Activated CD4-positive, CD25-positive, alpha-beta regulatory T cell (primary cell): ENCODE data around the gene RSAD2.
"Not testable (repeated sequence)": the region's sequence is repeated elsewhere in the genome, so short reads cannot be mapped to it uniquely, and the experiment has no call there.

Experiments
- DNase-seq, 4 experiments: peaks; one replicate each; lab custom pipeline; 2025; lab: John Stamatoyannopoulos, UW

RSAD2 gene

DNA sequence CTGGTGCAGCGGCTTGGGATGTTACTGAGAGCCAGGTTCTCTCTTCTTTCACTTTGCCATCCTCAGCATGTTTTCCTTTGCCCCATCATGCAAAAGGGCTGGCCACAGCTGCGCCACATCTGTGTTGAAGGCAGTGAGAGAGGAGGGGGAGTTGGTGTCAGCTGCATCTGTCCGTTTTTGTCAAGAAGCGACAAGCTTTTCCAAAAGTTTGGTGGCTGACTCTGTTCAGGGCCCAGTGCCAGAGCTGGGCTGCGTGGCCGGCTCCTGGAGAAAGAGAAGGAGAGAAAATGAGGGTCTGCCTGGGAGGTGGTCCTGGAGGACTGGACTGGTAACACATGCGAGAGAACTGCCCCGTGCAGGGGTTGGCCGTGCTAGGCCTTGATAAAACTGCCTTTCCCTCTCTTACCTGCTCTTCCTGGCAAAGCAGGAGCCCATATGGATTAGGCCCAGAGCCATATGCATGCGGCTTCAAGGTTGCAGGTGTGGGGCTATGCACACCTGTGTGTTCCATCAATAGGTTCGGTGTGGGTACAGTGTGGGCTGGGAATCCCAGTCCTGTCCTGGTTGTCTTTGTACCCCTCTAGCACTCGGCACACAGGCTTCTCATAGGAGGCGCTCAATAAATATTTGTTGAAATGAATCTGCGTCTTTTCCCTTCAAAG, 48.6 kb downstream of the RSAD2 start:
- DNase-seq, result no peak

DNA sequence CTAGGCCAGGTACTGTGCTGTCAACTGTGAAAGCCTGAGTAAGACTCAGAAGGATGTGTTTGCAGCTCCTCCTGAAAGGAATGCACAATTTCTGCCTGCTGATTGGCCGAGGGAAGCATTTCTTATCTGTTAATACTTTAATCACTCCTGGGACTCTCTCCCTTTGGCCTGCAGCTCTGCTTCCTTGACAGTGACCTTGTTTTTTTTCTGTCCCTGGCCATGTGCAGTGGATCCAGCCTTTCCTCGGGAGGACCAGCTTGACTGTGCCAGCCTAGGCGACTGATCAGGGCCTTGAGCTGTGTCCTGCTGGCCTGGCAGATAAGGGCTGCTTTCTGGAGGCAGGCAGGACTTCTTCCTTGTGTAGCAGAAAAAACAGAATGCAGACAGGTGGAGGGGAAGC, 49.6 kb downstream of the RSAD2 start:
- DNase-seq, result no peak

- DNase-seq, result no peak
Observed at GRCh38 chr2:6927753-6928152, 50.2 kb downstream of the RSAD2 start.

DNA sequence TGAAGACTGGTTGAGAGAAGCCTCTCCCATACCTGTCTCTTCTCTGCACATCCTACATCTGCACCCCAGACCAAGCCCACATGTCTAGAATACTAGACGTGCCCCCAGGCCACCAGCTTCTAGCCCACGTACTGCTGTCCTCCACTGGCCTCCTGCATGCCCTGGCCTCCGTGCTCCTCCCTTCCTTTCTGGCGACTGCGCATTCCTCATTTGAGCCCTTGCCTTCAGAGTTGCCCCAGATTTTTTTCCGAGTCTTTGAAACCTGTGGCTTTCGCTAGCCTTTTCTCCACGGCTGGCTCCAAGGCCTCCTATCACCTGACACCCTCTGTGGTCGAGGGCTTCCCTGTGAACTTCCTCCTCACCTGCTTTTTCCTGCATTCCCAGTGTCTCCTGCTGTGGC, 50.9 kb downstream of the RSAD2 start:
- no peak for DNase-seq

DNA sequence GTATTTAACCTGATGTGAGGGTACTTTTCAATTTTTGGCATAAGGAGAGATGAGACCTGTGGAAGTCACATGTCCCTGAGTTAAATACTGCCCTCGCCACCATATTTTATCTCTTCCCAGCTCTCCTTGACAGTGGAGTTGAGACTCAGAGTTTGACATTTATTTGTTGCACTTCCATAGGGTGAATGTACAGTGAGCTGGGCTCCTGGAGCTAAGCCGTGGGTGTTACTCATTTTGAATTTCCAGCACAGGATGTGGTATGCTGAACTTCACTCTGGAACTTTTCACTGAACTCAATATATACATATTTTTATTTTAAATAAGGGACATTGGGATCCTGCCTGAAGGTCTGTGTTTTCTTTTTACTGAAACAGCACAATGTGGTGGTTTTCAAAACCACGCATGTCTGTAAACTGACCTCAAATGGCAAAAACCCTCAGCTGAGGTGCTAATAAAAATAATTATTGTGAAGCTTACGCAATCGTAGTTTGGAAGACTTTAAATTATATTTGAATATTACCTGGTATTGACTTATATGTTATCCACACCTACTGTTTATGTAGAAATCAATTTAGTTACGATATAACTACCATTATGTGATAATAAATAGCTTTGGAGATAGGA, 51.7 kb downstream of the RSAD2 start:
- no peak for DNase-seq

DNA sequence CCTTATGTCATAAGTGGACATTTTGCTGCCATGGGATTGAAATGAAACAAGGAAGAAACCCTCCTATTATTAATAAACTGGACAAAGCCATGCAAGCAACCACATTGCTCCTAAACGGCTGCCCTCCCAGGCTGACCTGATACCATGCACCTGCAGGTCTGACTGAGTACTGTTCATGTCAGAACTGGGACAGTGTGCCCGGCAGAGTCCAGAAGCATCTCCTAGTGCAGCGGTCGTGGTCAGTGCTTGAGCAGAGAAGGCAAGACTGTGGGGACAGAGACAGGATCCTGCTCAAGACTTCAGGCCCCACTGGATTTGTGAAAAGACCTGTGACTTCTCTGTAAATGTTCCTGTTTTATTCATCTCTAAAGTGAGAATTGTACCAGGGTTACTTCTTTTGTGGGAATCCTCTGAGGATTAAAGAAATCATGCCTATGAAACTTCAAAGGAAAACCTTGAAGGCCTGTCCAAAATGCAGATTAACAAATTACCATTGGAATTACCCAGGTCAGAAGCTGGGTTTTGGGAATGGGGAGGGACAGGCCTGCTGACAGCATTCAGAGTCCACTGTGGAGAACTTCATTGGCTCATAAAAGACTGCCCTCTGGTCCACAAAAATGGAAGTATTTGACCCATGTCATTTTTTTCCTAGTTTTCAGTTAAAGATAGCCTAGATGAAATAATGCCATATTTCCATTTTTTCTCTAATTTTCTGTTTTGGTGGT, 53.5 kb downstream of the RSAD2 start:
- no peak for DNase-seq

GRCh38 chr2:6931753-6932152, 54.2 kb downstream of the RSAD2 start:
- no peak for DNase-seq

- DNase-seq, result no peak
Observed at GRCh38 chr2:6932206-6932605, 54.6 kb downstream of the RSAD2 start.

- no peak for DNase-seq
Observed at GRCh38 chr2:6932828-6933227, 55.3 kb downstream of the RSAD2 start.

- DNase-seq, result no peak
Observed at GRCh38 chr2:6933911-6934310, 56.3 kb downstream of the RSAD2 start.

DNA sequence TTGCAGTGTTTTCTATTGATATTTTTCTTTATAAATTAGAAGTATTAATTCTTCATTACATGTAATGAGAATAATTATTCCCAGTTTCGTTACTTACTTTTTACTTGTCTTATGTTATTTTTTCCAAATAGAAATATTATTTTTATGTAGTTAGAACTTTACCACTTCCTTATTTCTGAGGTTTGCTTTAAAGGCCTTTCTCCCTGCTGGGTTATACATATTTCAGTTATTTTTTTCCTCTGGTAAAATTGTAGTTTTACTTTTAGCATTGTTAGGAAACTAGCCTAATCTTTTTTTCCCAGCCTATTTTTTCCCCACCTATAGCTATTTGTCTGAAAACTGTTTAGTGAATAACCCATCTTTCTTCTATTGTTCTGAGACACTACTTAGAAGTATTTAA, 56.8 kb downstream of the RSAD2 start:
- DNase-seq, result no peak

- no peak for DNase-seq
Observed at GRCh38 chr2:6934758-6935651, 57.4 kb downstream of the RSAD2 start.

DNA sequence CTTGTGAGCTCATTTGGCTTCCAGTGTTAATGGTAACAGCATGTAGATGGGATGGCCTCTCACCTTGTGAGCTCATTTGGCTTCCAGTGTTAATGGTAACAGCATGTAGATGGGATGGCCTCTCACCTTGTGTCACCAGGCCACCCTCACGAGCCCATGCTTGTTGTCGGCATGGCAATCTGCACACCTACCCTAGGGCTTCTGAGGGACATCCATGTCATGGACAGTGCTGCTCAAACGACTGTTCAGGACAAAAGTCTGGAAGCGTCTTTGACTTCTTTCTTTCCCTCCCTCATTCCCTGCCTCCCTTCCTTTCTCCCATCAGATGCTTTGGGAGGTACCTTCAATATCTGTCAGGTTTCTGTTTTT, 58.1 kb downstream of the RSAD2 start:
- DNase-seq, result not testable (repeated sequence)

GRCh38 chr2:6937157-6937556, 59.6 kb downstream of the RSAD2 start:
- DNase-seq, result no peak

DNA sequence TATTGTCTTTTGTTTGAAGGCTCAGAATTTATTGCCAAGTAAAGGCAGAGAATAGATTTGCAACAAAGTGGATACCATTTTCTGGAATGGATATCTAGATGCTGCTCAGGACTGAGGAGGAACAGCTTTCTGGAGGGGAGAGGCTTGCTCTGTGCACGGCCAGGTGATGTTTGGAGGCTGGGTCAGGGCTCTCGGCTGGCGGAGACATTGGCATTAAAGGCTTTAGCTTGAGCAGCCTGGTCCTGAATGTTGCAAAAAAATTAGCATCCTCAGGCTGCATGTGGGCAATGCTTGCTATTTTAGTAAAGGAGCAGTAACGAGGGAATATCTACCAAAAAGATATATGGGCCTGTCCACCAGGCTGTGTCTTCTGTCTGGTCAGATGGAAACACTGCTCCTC, 60.0 kb downstream of the RSAD2 start:
- no peak for DNase-seq

DNA sequence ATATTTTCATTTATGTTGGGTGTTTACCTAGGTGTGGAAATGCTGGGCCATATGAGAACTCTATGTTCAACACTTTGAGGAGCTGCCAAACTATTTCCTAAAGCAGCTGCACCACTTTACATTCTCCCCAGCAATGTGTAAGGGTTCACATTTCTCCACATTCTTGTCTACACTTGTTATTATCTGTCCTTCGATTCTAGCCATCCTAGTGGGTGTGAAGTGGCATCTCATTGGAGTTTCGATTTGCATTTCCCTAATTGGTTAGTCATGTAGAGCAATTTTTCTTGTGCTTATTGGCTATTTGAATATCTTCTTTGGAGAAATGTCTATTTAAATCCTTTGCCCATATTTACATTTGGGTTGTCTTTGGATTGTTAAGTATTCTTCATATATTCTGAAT, 61.5 kb downstream of the RSAD2 start:
- no peak for DNase-seq

DNA sequence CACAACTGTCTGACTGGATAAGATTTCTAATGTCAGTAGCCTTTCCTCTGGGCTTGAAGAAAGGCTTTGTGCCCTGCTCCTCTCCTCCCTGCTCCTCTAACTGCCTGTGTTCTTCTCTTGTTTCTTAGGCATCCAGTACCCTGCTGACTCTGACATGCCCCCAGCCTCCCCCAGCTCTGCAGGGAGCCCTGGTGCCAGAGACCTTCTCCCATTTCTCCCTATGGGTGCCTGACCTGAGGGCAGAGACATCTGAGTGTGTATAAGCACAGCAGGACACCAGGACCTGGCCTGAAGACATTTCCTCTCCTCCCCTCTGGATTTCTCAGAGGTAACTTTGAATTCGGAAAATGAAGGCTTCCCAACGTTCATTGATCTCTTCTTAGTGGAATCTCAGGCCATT, 63.2 kb downstream of the RSAD2 start:
- no peak for DNase-seq

- DNase-seq, result no peak
Observed at GRCh38 chr2:6941299-6942046, 63.9 kb downstream of the RSAD2 start.

GRCh38 chr2:6942848-6943247, 65.3 kb downstream of the RSAD2 start:
- DNase-seq, result no peak

- DNase-seq, result no peak
Observed at GRCh38 chr2:6943523-6943922, 65.9 kb downstream of the RSAD2 start.

DNA sequence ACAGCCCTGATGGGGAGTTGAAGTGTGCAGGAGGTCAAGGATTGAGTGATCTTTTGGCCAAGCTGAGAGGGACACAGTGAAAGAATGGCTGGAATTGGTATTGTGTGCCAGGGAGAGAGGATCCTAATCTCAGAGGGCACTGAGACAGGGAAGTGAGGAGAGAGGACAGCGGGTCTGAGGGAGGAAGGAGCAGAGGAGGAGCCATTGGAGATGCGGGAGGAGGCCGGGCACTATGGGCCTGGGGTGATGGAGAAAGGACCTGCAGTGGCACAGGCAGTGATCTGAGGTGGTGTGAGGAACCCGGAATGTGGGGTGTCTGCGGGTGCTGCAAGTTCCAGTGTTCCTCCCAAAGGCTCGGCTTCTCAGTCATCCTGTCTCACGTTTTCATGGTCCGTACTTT, 66.4 kb downstream of the RSAD2 start:
- DNase-seq, result no peak

DNA sequence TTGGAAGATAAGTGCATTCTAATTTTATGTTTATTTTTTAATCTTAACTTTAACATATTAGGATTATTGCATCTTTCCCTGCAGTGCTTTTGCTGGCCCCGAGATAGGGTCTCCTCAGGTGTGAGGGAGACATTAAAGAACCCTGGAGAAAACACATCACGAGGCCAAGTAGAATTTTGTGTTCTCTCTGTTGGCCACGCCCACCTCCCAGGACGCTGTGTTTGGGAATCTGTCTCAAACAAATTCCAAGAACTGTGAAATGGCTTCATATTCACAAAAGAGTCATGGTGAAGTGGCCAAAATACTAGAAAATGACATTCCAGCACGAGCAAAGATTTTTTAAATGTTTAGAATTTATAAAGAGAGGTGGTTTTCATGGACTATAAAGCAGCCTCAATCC, 67.0 kb downstream of the RSAD2 start:
- DNase-seq, result no peak
